Left hindlimb (tissue), 1 donor: ENCODE measurements around the gene CHRND.

Source experiments
- DNase-seq: peaks from one replicate; pipeline ENCODE4 v3.0.0-alpha.2; 2018

Gene CHRND

GRCh38 chr2:232577841-232578240 lies 51.9 kb downstream of the CHRND start:
- DNase-seq = no peak

DNA sequence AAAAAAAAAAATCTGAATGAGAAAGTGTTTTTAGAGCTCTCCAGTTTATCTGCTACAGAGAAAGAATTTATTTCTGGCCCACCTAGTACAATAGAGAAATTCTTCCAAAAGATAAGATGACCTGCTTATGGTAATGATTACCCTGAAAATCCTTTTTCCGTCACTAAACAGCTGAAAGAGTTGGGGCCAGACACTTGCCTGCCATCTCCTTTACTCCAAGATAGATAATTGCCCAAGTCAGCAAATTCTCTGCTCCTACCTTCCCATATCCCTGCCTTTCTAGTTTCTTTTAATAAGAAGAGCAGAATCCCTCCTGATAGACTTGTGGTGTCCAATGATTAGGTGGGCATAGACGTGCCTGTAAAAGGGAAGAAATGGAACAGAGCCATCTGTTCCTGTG lies 52.7 kb downstream of the CHRND start:
- DNase-seq = no peak

DNA sequence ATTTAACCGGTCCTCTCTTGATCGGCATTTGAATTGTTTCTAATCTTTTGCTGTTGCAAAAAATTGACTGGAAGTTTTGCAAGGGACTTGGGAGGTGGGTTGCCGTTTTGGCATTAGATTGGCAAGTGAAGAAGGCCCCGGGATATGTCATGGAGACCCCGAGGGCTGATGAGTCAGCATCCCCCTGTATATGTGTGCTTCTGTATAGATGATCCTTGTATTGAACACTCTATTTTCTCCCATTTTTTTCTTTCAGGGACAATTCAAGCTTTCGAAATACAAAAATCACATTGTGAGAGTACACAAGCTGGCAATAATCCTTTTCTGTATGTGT lies 54.7 kb downstream of the CHRND start:
- DNase-seq = no peak

DNA sequence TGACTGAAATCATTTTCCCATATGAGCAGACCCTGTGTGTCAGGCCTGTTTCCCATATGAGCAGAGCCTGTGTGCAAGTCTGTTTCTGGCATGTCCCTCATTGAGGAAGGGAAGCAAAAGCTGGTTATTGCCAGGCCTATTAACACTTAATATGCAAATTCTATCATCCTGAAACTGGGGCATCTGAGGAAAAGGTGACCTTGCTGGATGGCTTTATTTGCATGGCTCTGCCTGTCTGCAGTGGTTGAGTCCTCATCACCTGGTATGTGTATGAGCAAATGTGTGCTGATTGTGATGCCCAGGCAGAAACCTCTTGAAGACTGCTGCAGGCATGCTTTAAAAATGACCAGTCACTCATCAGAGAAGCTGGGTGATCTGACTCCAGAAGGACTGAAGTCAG lies 55.8 kb downstream of the CHRND start:
- no peak for DNase-seq

DNA sequence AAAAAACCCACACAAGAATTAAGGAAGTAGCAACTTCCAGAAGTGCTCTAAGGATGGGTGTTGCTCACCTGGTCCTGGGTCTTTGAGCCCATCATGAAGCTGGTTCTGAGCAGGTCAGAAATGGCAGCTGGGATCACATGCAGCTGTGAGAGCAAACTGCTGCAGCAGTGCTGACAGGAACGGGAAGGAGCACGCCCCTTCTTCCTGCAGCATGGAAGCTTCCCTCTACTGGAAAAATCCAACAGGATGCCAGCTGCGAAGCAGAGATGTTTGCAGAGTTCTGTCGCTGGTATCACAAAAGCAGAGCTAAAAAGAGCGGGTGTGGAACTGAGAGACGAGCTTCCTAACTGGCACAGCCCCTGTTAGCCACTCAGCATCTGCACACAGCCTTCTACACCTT lies 58.3 kb downstream of the CHRND start:
- no peak for DNase-seq
